GM21515 (cell line): ENCODE data around the gene FEZ2.

ENCODE experiments used
- ATAC-seq: cut with Tn5 transposase; IDR thresholded peaks from one replicate; pipeline ENCODE4 v1.9.1; 2021; ENCODE audit not compliant: unreplicated experiment

FEZ2 gene

DNA sequence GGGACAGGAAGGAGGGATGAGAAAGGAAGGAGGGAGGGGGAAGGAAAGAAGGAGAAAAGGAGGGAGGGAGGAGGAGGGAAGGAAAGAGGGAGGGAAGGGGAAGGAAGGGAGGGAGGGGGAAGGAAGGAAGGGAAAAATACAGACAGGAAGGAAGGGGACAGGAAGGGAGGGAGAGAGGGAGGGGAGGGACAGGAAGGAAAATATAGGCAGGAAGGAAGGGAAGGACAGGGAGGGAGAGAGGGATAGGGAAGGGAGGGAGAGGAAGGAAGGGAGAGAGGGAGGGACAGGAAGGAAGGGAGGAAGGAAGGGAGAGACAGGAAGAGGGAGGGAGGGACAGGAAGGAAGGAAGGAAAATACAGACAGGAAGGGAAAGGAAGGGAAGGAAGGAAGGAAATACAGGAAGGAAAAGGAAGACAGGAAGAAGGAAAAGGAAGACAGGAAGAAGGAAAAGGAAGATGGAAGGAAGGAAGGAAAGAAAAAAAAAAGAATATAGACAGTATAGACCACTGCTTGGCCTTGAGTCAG lies 63.6 kb downstream of the FEZ2 start:
- ATAC-seq = no peak

DNA sequence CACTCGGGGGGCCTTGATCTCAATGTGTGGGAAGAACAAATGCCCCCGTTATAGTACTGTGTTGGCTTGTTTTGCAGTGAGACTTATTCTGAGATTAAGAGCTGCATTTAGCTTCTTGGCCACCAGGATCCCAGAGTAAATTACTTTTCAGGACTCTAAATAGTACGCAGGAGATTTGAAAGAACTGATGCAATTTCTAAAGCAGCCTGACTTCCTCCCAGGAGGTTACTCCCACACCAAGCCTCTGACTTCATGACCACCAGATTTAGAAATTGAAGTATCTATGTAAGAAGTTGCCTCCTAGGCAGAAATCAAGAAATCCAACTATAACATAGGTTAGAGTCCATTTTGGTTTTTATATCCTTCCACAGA lies 67.0 kb downstream of the FEZ2 start:
- no peak for ATAC-seq

DNA sequence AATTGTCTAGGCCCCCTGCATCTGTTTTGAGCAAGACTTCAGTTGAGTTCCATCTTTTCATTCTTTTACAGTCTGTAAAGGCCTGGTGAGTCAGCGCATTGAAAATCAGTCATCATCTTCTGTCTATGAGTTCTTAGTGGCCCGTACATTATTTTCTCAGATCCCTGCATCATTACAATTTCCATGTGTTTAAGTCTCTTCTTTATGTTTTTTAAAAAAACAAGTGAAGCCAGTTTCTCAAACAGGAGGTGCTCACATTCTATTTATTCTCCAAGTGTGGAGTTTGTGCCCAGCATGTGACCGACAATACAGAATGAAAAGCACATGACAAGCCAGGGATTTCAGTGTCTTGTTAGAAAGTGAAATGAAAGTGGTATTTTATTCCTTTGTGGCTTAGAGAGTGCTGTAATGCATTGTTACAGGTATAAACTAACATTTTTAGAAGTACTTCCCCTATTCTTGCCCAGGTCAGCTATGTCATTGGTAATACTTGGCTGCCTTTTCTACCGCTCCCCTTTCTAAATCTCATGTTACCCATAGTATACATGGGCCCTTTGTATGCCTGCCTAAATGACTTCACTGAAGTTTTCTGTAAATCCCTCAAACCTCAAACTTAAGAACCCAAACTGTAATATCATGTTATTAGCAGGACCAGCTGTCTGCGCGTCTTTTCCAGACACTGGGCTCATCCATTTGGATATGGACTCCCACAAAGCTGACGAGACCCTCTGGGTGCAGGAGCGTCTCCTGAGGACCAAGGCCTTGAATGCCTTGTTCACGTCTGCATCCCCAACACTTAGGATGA lies 67.6 kb downstream of the FEZ2 start:
- peak; percentile 76 for ATAC-seq

DNA sequence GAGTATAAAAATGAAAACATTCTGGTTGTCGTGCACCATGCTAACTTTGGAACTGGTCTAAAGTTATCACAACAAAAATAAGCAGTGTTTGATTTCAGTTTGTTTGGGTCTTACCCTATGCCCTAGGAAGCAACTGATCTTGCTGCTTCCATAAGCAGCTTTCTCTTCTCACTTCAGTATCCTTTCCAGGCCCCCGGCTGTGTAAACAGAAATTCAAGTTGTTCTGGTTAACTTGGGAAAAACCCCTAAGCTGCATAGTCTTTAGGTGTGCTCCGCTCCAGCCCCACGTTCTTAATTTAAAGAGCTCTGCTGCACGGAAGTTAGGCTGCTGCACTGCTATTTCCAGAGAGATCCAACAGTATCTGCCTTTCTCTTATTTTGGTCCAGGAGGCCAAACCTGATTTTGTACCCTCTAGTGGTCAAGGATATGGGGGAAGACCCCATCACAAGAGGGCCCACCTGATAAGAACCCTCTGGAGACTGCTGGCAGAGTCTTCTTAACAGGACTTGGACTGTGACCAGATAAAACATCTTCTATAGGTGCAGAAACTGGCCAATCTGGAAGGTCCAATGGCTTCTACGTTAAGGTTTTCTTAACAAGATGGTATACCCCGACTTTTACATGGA lies 69.1 kb downstream of the FEZ2 start:
- no peak for ATAC-seq

DNA sequence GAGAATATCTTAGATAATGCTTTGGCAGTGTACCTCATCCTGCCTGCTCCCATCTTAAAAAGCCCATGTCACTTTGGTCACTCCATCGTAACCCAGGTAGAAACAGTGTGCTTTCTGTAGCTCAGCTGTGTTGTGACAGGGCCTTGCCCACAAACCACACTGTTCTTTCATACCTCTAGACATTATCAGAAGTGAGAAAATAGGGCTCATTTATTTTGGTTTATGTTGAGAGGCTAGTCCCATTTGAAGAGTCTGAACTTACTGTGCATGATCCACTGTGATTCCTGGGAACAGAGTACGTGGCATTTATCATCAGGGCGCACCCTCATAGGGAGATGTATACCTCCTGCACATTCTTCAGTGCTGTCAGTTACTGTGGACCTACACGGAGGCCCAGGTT lies 69.7 kb downstream of the FEZ2 start:
- peak; percentile 69 for ATAC-seq

DNA sequence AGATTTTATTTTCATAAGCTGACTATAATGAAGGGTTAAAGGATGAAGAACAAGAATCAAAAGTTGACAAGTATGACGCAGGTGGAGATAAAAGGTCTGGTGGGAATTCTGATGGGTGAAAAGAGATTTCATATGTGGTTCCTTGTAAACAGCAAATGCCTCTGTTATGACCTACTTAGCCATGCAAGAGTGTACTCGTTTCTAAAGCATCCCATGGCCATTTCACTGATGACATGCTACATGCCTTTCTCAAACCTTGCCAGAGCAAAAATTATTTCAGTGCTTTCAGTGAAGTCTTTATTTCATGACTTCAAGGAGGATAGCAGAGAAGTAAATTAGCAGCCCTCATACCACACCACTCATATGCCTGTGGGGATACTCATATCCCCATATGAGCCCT lies 71.7 kb downstream of the FEZ2 start:
- no peak for ATAC-seq

DNA sequence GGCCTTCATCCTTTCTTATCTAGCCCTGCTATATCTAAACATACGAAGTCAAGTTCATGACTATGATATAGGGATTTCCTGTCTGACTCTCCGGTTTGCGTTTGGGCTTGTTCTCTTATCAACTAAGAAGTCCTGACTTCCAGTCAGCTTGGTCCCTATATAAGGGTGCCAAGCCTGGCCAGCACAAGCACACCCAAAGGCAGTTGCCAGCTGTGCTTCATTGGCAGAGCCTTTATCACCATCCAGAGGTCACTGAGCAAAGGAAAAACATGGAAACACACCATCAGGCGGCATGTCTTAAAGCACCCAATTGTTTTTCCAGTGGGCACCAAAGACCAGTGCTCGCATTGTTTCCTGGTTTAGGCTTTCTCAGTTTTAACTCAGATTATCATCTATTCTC lies 72.7 kb downstream of the FEZ2 start:
- ATAC-seq = no peak

DNA sequence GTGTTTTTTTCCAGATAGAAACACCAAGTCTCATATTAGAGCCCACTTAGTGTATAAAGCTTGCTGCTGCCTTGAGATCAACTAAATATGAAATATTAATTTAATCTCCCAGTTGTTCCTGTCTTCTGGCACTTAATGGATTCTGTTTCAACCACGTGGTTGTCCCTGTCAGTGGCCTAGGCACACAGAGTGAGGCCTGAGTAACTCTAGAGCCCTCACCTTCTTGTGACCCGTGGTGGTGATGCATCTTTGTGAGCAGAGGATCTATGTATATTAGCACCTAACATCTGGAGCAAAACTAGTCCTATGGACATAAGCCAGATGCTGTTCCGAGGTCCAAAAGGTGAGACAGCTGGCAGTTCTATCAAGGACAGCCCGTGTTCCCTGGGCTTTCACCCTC lies 74.8 kb downstream of the FEZ2 start:
- no peak for ATAC-seq

DNA sequence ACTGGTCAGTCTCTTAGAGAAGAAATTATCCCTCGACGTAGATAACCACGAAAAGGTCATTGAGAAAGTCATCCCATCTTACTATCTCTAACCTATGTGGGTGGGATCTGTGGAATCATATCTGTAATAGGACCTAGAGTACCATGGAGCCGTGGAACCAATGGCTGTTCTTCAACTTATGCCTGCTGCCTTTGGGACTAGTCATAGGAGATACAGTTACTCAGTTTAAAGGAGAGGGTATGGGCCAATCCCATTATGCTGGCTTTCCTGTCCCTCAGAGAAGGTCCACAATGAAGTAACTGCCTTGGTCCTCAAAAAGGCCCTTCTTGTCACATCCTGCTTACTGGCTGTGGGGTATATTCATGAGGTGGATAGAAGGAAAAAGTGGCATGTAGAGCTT lies 77.5 kb downstream of the FEZ2 start:
- ATAC-seq = no peak

DNA sequence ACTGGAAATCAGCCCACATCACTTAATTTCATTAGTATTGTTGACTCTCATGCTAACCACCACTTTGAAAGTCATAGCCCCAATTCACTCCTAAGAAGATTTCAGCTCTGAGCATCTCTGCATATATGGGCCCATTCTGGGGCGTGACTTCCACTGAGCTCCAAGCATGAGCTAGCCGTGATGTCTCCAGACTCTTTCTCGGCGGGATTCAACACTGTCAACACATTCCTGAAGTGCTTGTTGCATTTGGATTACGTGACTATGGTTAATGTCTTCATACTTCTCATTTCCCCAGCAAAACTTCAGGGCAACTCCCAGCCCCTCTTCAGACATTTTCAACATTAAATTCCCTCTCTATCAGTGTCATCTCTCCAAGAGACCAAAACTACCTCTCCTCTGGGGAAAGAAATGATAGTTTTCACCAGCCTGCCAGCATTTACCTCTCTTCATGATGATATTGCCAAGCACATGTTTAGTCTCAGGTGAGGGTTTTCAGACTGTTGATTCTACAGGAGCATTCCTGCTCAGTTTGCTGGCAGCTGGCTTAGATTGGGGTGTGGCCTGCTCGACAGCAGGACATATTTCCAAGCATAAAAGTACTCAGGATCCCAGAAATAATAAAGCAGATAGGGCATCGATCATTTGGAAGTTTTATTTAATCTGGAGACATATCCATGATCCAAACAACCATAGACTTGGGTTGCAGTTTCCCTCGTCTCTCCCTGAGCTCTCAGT lies 81.7 kb downstream of the FEZ2 start:
- ATAC-seq = no peak

DNA sequence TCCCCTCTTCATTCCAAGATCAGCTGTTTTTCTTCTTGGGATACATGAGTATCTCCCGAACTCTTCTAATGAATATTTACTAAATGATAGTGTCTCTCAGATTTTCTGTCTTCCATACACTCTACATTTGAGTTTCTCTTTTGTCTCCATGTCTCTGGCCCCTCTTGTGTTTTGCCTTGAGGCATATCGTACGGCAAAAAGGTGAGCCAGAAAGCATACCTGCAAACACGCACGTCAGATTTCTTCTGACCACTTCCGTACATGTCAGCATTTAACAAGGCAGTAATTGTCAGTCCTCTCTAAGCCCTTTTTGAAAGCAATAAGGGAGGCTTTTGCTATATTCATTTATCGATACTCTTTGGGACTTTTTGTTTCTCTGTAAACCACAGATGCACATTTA lies 82.4 kb downstream of the FEZ2 start:
- no peak for ATAC-seq

DNA sequence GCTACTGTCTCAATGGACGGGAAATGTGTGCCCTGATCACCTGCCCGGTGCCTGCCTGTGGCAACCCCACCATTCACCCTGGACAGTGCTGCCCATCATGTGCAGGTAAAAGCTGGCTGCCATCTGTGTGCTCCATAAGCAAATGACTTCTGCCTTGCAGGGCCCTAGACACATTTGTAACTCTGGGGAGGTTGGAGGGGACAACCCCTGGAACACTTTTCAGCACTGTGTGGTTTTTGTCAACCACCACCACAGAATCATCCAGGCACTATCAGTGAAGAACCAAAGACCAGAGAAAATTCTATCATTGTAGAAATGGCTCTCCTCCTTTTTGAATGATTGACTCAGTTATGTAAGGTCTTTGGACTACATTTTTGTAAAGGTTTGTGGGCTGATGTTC lies 84.3 kb downstream of the FEZ2 start:
- no peak for ATAC-seq

DNA sequence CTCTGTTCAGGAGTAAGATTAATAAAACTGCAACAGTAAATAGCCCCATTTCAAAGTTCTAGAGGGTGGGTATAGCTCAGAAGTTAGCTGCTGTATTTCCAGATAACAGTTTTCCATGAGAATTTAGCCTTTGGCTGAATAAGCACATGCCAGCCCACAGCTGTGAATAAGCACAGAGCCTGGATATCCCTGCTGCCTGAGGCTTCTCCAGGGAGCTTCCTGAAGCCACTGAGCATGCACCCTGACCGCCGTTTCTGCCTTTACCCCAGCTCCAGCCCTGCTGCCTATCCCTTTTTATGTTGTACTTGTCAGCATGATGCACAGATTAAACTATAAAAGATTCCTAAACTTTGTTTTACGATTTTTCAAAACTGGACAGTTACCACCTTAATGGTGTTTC lies 85.3 kb downstream of the FEZ2 start:
- no peak for ATAC-seq

DNA sequence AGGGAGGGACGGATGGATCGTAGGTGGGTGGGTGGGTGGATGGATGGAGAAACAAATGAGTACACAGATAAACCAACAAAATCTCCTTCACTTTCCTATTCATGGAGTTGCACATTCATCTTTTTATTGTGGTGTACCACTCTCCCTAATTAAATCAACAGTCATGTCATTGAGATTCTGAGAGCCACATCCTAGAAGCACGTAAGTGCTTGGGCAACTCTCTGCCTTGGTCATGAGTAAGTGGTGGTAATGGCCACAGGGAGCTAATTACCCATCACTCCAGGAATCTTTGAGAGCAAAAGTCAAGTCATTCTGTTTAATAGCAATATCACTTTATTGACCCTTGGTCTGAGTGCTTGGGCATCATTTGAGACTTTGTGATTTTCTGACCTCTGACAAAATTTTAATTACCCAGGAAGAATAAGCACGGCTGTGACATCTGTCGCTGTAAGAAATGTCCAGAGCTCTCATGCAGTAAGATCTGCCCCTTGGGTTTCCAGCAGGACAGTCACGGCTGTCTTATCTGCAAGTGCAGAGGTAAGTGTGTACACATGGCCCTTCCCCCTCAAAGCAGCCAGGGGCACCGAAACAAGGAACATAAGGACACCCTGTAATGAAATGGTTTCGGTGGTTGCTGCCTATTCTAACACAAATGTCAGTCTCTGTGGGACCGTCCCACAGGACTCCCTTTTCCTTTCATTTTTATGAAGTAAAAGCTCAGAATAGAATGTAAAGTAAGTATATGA lies 85.9 kb downstream of the FEZ2 start:
- no peak for ATAC-seq

DNA sequence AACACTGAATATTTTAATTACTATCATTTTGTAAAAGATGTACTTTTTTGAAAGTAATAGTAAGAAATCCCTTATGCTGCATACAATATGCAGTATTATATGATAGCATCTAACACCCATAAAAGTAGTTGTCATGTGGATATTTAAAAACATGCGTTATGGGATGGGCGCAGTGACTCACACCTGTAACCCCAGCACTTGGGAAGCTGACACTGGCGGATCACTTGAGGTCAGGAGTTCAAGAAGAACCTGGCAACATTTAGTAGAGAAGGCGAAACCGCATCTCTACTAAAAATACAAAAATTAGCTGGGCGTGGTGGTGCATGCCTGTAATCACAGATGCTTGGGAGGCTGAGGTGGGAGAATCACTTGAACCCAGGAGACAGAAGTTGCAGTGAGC lies 88.9 kb downstream of the FEZ2 start:
- ATAC-seq = no peak

DNA sequence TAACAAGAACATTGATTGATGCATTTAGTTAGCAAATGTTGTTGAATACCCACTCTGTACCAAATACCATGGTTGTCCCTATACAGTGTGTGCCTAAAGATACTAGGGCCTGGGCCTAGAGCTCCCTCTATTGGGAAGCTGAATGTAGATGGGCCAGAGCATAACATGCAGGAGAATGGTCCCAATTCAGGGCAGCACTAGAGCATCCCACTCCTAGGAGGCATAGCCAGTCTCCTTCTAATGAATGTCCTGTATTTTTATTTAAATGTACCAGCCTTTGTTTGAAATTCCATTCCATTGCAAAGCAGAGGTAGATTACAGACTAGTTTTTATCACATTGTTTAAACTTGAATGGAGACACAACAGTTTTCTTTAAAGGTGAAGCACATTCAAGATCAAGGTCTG lies 90.6 kb downstream of the FEZ2 start:
- peak; percentile 89 for ATAC-seq
